A673 (cell line): ENCODE data around the gene FBLN1. TPM values are rescaled to one million over a fixed set of nuclear protein-coding genes. Genes with fewer than 3 reads are reported as not detected.

Experiments
- BruUV-seq: library from RNA; stranded (reverse); fragments of 400-500 nt; replicated peaks from 2 replicates; lab custom pipeline; 2021; lab: Mats Ljungman, UMichigan
- CTCF ChIA-PET: fragments of 300-600 bp; sonication (Branson Sonifier 250); formaldehyde crosslinking; loops from one replicate; lab custom pipeline; 2022; ENCODE audit warnings: antibody characterized with exemption; lab: Charles Lee
- POLR2A ChIA-PET: fragments of 300-600 bp; sonication (Branson Sonifier 250); formaldehyde crosslinking; loops from one replicate; lab custom pipeline; 2022; ENCODE audit warnings: antibody characterized with exemption; ENCODE audit not compliant: low non-redundant PET; lab: Charles Lee
- DNase-seq: peaks from one replicate; pipeline ENCODE4 v3.0.0-alpha.2; 2015; ENCODE audit warnings: low spot score
- H3K27ac ChIP-seq: fragments of 200-600 bp; sonication (generic); 2 replicates; pipeline ENCODE4 v1.5.1; 2016; ENCODE audit warnings: mixed run types, low read depth, mild to moderate bottlenecking, mixed read lengths, antibody characterized with exemption, low read length; ENCODE audit not compliant: poor library complexity, severe bottlenecking
- H3K27me3 ChIP-seq: fragments of 200-600 bp; sonication (generic); replicated peaks from 2 replicates; pipeline ENCODE4 v1.6.1; 2017; ENCODE audit warnings: mixed run types, low read depth, mild to moderate bottlenecking, mixed read lengths, antibody characterized with exemption, low read length; ENCODE audit not compliant: insufficient read depth, poor library complexity
- H3K36me3 ChIP-seq: fragments of 200-600 bp; sonication (generic); 2 replicates; pipeline ENCODE4 v1.6.1; 2016; ENCODE audit warnings: mixed run types, mild to moderate bottlenecking, mixed read lengths, antibody characterized with exemption, low read length; ENCODE audit not compliant: insufficient read depth, poor library complexity, severe bottlenecking
- H3K4me1 ChIP-seq: fragments of 200-600 bp; sonication (generic); 2 replicates; pipeline ENCODE4 v1.6.1; 2017; ENCODE audit warnings: mixed run types, mild to moderate bottlenecking, mixed read lengths, antibody characterized with exemption, low read length; ENCODE audit not compliant: insufficient read depth, poor library complexity, severe bottlenecking
- H3K4me3 ChIP-seq: fragments of 200-600 bp; sonication (generic); 2 replicates; pipeline ENCODE4 v1.5.1; 2016; ENCODE audit warnings: low read depth, mixed run types, mild to moderate bottlenecking, mixed read lengths, low read length; ENCODE audit not compliant: poor library complexity, severe bottlenecking
- H3K9me3 ChIP-seq: fragments of 200-600 bp; sonication (generic); 2 replicates; pipeline ENCODE4 v1.6.1; 2016; ENCODE audit warnings: mixed run types, low read depth, mild to moderate bottlenecking, mixed read lengths, antibody characterized with exemption, low read length; ENCODE audit not compliant: poor library complexity, severe bottlenecking
- CTCF ChIP-seq: fragments of 300-800, 200-600 bp; sonication (generic); conservative IDR thresholded peaks from 2 replicates; pipeline ENCODE4 v1.5.1; 2017; ENCODE audit warnings: low read depth, mild to moderate bottlenecking, antibody characterized with exemption, low read length, moderate library complexity, mixed read lengths
- EZH2 ChIP-seq: fragments of 200-600 bp; sonication (generic); IDR thresholded peaks from 2 replicates; pipeline ENCODE4 v1.6.1; 2017; ENCODE audit warnings: borderline replicate concordance, low read depth, mild to moderate bottlenecking, mixed read lengths, antibody characterized with exemption, low read length; ENCODE audit not compliant: poor library complexity, severe bottlenecking
- intact Hi-C: fragments of 100-400 bp; cut with micrococcal nuclease; formaldehyde crosslinking; loops from one replicate; pipeline ENCODE4 v1.10.0; 2022; ENCODE audit not compliant: unreplicated experiment
- total RNA-seq: library from RNA; stranded (reverse); gene quantifications from 2 replicates; pipeline ENCODE4 v1.2.3, GENCODE V29; 2021

The FBLN1 gene
- total RNA-seq, 1 experiment from 2014 or later: 96.4 TPM

GRCh38 chr22:45615364-45615763, 112.7 kb downstream of the FBLN1 start:
- Histone ChIP-seq H3K27ac (no peak overlapping the region), H3K4me1 (no peaks in the 10 kb centered on the region), H3K4me3 (no peak overlapping the region), H3K36me3 (no peaks in the 10 kb centered on the region), H3K27me3 (no peaks in the 10 kb centered on the region), H3K9me3 (no peaks in the 10 kb centered on the region)
- no peak for DNase-seq
- intact Hi-C loops: no loop called here
- ChIA-PET POLR2A (no interaction called here), CTCF (interaction anchor here (0.6 kb wide), 1 partner anchor 248 kb away, joined by 4 read pairs; no protein-coding TSS in a partner anchor)
- no peak for TF ChIP-seq CTCF
- no peak for TF ChIP-seq EZH2
- no TSS peak for BruUV-seq

- no TSS peak for BruUV-seq
- TF ChIP-seq CTCF: no peak
- TF ChIP-seq EZH2: no peak
- no peak overlapping the region for H3K4me3 ChIP-seq
- no peaks in the 10 kb centered on the region for H3K9me3 ChIP-seq
- no peak for DNase-seq
- no peaks in the 10 kb centered on the region for H3K4me1 ChIP-seq
- H3K36me3 ChIP-seq: no peaks in the 10 kb centered on the region
- POLR2A ChIA-PET: no interaction called here
- no peak overlapping the region for H3K27ac ChIP-seq
- CTCF ChIA-PET: no interaction called here
- H3K27me3 ChIP-seq: no peaks in the 10 kb centered on the region
- intact Hi-C loops: no loop called here
These were observed 113.7 kb downstream of the FBLN1 start for GRCh38 chr22:45616432-45616831.

- BruUV-seq: no TSS peak
- Histone ChIP-seq H3K4me3 (no peak overlapping the region), H3K4me1 (no peaks in the 10 kb centered on the region), H3K27ac (no peak overlapping the region), H3K27me3 (no peaks in the 10 kb centered on the region), H3K36me3 (no peaks in the 10 kb centered on the region), H3K9me3 (no peaks in the 10 kb centered on the region)
- no peak for TF ChIP-seq CTCF
- no peak for TF ChIP-seq EZH2
- POLR2A ChIA-PET: no interaction called here
- CTCF ChIA-PET: no interaction called here
- DNase-seq: no peak
- intact Hi-C loops: no loop called here
These were observed 115.3 kb downstream of the FBLN1 start for GRCh38 chr22:45617948-45618347.
